HEK293 (cell line): ENCODE data around the gene LHFPL2.

Experiments
- EGR2 ChIP-seq: fragments of 450-650 bp; formaldehyde crosslinking; IDR thresholded peaks from 2 replicates; pipeline ENCODE4 v1.5.1; 2016; ENCODE audit warnings: low read depth, missing biosample characterization, missing genetic modification characterization
- PRDM4 ChIP-seq: fragments of 450-650 bp; formaldehyde crosslinking; IDR thresholded peaks from 2 replicates; pipeline ENCODE4 v1.5.1; 2017; ENCODE audit warnings: missing biosample characterization, missing genetic modification characterization
- SCRT1 ChIP-seq: fragments of 450-650 bp; formaldehyde crosslinking; IDR thresholded peaks from 2 replicates; pipeline ENCODE4 v1.5.1; 2016; ENCODE audit warnings: missing biosample characterization, missing genetic modification characterization, borderline replicate concordance
- ZBTB17 ChIP-seq: fragments of 450-650 bp; formaldehyde crosslinking; IDR thresholded peaks from 2 replicates; pipeline ENCODE4 v1.5.1; 2016; ENCODE audit warnings: missing biosample characterization, missing genetic modification characterization
- ZBTB20 ChIP-seq: fragments of 450-650 bp; formaldehyde crosslinking; IDR thresholded peaks from 2 replicates; pipeline ENCODE4 v1.5.1; 2016; ENCODE audit warnings: missing biosample characterization, missing genetic modification characterization
- ZBTB21 ChIP-seq: fragments of 450-650 bp; formaldehyde crosslinking; IDR thresholded peaks from 2 replicates; pipeline ENCODE4 v1.5.1; 2017; ENCODE audit warnings: missing biosample characterization, missing genetic modification characterization
- ZNF184 ChIP-seq: fragments of 450-650 bp; IDR thresholded peaks from 2 replicates; pipeline ENCODE4 v1.5.1; 2018; ENCODE audit warnings: missing biosample characterization, mild to moderate bottlenecking, missing genetic modification characterization
- ZNF280D ChIP-seq: fragments of 450-650 bp; formaldehyde crosslinking; IDR thresholded peaks from 2 replicates; pipeline ENCODE4 v1.5.1; 2016; ENCODE audit warnings: missing biosample characterization, missing genetic modification characterization
- ZNF292 ChIP-seq: fragments of 450-650 bp; formaldehyde crosslinking; IDR thresholded peaks from 2 replicates; pipeline ENCODE4 v1.5.1; 2016; ENCODE audit warnings: low read depth, missing biosample characterization, missing genetic modification characterization, borderline replicate concordance
- ZNF37A ChIP-seq: fragments of 450-650 bp; IDR thresholded peaks from 2 replicates; pipeline ENCODE4 v1.5.1; 2018; ENCODE audit warnings: missing biosample characterization, missing genetic modification characterization
- ZNF416 ChIP-seq: fragments of 450-650 bp; formaldehyde crosslinking; IDR thresholded peaks from 2 replicates; pipeline ENCODE4 v1.5.1; 2016; ENCODE audit warnings: missing biosample characterization, missing genetic modification characterization
- ZNF423 ChIP-seq: fragments of 450-650 bp; formaldehyde crosslinking; IDR thresholded peaks from 2 replicates; pipeline ENCODE4 v1.5.1; 2016; ENCODE audit warnings: missing biosample characterization, missing genetic modification characterization
- ZNF433 ChIP-seq: fragments of 450-650 bp; formaldehyde crosslinking; IDR thresholded peaks from 2 replicates; pipeline ENCODE4 v1.5.1; 2016; ENCODE audit warnings: missing biosample characterization, missing genetic modification characterization, low read depth
- ZNF449 ChIP-seq: fragments of 450-650 bp; formaldehyde crosslinking; IDR thresholded peaks from 2 replicates; pipeline ENCODE4 v1.5.1; 2017; ENCODE audit warnings: missing biosample characterization, mild to moderate bottlenecking, missing genetic modification characterization, moderate library complexity
- ZNF488 ChIP-seq: fragments of 450-650 bp; formaldehyde crosslinking; IDR thresholded peaks from 2 replicates; pipeline ENCODE4 v1.5.1; 2016; ENCODE audit warnings: missing biosample characterization, missing genetic modification characterization
- ZNF514 ChIP-seq: fragments of 450-650 bp; formaldehyde crosslinking; IDR thresholded peaks from 2 replicates; pipeline ENCODE4 v1.5.1; 2016; ENCODE audit warnings: missing biosample characterization, missing genetic modification characterization
- ZNF561 ChIP-seq: fragments of 450-650 bp; IDR thresholded peaks from 2 replicates; pipeline ENCODE4 v1.5.1; 2018; ENCODE audit warnings: missing biosample characterization, missing genetic modification characterization, borderline replicate concordance
- ZNF585B ChIP-seq: fragments of 450-650 bp; formaldehyde crosslinking; IDR thresholded peaks from 2 replicates; pipeline ENCODE4 v1.5.1; 2016; ENCODE audit warnings: missing biosample characterization, missing genetic modification characterization
- ZNF596 ChIP-seq: fragments of 450-650 bp; IDR thresholded peaks from 2 replicates; pipeline ENCODE4 v1.5.0; 2018; ENCODE audit warnings: missing biosample characterization, mild to moderate bottlenecking, missing genetic modification characterization, moderate library complexity
- ZNF639 ChIP-seq: fragments of 450-650 bp; formaldehyde crosslinking; IDR thresholded peaks from 2 replicates; pipeline ENCODE4 v1.5.1; 2016; ENCODE audit warnings: missing biosample characterization, missing genetic modification characterization
- ZNF670 ChIP-seq: fragments of 450-650 bp; formaldehyde crosslinking; IDR thresholded peaks from 2 replicates; pipeline ENCODE4 v1.5.1; 2016; ENCODE audit warnings: missing biosample characterization, missing genetic modification characterization, low read depth
- ZNF707 ChIP-seq: fragments of 450-650 bp; formaldehyde crosslinking; IDR thresholded peaks from 2 replicates; pipeline ENCODE4 v1.5.1; 2016; ENCODE audit warnings: missing biosample characterization, missing genetic modification characterization
- ZNF843 ChIP-seq: fragments of 450-650 bp; formaldehyde crosslinking; IDR thresholded peaks from 2 replicates; pipeline ENCODE4 v1.5.1; 2016; ENCODE audit warnings: missing biosample characterization, missing genetic modification characterization
- ZSCAN18 ChIP-seq: fragments of 450-650 bp; formaldehyde crosslinking; IDR thresholded peaks from 2 replicates; pipeline ENCODE4 v1.5.1; 2016; ENCODE audit warnings: missing biosample characterization, missing genetic modification characterization
- ZSCAN23 ChIP-seq: fragments of 450-650 bp; formaldehyde crosslinking; IDR thresholded peaks from 2 replicates; pipeline ENCODE4 v1.5.1; 2016; ENCODE audit warnings: missing biosample characterization, missing genetic modification characterization
- ZSCAN4 ChIP-seq: fragments of 450-650 bp; formaldehyde crosslinking; IDR thresholded peaks from 2 replicates; pipeline ENCODE4 v1.5.1; 2017; ENCODE audit warnings: missing biosample characterization, missing genetic modification characterization
- ZSCAN5A ChIP-seq: fragments of 450-650 bp; formaldehyde crosslinking; IDR thresholded peaks from 2 replicates; pipeline ENCODE4 v1.5.1; 2016; ENCODE audit warnings: missing biosample characterization, missing genetic modification characterization

Gene LHFPL2

GRCh38 chr5:78633700-78634099 is 14.9 kb downstream of the LHFPL2 start (continued):
- TF ChIP-seq ZNF488 (tag by site-specific recombination) (no peak), ZNF707 (tag by site-specific recombination) (no peak), SCRT1 (tag by site-specific recombination) (no peak), ZBTB21 (tag by site-specific recombination) (no peak), PRDM4 (0 out of 2 replicates have a peak, but pooled peaks have one; percentile 32), ZNF561 (tag by site-specific recombination) (no peak), ZSCAN18 (tag by site-specific recombination) (no peak), ZNF670 (tag by site-specific recombination) (no peak), ZSCAN5A (no peak), ZNF433 (tag by site-specific recombination) (no peak), ZSCAN4 (tag by site-specific recombination) (no peak), ZNF184 (tag by site-specific recombination) (no peak), ZNF280D (tag by site-specific recombination) (no peak), EGR2 (tag by site-specific recombination) (no peak), ZNF449 (tag by site-specific recombination) (no peak), ZNF843 (tag by site-specific recombination) (no peak), ZNF585B (no peak), ZNF37A (tag by site-specific recombination) (no peak), ZNF639 (tag by site-specific recombination) (no peak), ZNF596 (tag by site-specific recombination) (peak; percentile 31; the same call in 1 of the 2 replicates), ZNF514 (no peak), ZSCAN23 (no peak), ZBTB20 (tag by site-specific recombination) (no peak), ZNF292 (no peak), ZNF416 (tag by site-specific recombination) (no peak), ZBTB17 (no peak), ZNF423 (tag by site-specific recombination) (no peak)
